GM18951 (cell line): ENCODE data around the gene ITCH.
"Not testable (repeated sequence)": the region's sequence is repeated elsewhere in the genome, so short reads cannot be mapped to it uniquely, and the experiment has no call there.

Source experiments
- POLR2A ChIP-seq: IDR thresholded peaks from 4 replicates; pipeline ENCODE4 v1.6.1; 2011; ENCODE audit warnings: mild to moderate bottlenecking; ENCODE audit not compliant: insufficient read length, insufficient read depth; ENCODE audit errors: extremely low read depth
- in situ Hi-C: fragments of 300-500 bp; cut with MboI; formaldehyde crosslinking; loops from one replicate; pipeline ENCODE4 v1.12.0; 2022; ENCODE audit warnings: low sequenced_read_pairs, mixed read lengths, inconsistent platforms; ENCODE audit not compliant: unreplicated experiment

ITCH gene

DNA sequence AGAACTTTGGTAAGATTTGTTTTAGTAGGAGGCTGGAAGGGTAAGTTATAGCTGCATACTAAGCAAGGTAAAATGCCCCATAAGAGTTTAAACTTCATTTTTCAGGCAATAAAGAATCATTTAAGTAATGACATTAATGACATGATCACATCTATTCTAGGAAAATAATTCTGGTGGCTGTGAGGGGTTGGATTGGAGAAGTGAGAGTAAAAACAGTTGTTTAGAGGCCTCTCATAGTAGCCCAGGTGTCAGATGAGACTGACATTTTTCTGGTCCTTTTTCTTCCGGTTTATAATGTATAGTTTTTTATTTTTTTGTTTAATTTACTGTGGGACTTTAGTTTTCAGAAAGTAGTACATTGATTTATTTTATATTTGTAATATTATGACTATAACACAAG lies 40.8 kb downstream of the ITCH start:
- in situ Hi-C loops = no loop called here
- TF ChIP-seq POLR2A = no peak

DNA sequence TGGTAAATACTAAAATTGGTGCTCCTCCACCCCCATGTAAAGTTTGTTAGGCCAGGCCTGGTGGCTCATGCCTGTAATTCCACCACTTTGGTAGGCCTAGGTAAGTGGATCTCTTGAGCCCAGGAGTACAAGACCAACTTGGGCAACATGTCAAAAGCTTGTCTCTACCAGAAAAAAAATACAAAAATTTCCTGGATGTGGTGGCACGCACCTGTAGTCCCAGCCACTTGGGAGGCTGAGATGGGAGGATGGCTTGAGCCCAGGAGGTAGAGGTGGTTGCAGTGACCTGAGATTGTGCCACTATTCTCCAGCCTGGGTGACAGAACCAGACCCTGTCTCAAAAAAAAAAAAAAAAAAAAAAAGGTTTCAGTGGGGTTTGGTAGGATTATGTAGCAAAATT lies 41.7 kb downstream of the ITCH start:
- in situ Hi-C loops = no loop called here
- no peak for TF ChIP-seq POLR2A

DNA sequence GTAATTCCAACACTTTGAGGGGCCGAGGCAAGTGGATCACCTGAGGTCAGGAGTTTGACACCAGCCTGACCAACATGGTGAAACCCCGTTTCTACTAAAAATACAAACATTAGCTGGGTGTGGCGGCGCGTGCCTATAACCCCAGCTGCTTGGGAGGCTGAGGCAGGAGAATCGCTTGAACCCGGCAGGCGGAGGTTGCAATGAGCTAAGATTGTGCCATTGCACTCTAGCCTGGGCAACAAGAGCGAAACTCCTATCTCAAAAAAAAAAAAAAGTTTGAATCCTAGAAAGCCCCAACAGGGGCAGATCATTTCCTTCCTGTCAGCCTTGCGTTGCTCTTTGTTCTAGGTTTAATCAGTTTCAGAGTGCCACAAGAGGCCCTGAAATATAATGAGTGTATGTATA lies 42.2 kb downstream of the ITCH start:
- in situ Hi-C loops = not testable (repeated sequence)

DNA sequence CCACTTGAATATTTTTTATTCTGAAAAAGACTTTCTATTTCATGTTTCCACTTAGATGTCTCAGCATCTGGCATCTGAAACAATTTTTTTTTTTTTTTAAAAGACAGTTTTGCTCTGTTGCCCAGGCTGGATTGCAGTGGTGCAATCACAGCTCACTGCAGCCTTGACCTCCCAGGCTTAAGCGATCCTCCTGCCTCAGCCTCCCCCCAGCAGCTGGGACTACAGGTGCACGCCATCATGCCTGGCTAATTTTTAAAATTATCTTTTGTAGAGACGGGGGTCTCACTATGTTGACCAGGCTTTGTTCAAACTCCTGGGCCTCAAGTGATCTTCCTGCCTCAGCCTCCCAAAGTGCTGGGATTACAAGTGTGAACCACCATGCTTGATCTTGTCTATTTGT lies 42.9 kb downstream of the ITCH start:
- in situ Hi-C loops = not testable (repeated sequence)

DNA sequence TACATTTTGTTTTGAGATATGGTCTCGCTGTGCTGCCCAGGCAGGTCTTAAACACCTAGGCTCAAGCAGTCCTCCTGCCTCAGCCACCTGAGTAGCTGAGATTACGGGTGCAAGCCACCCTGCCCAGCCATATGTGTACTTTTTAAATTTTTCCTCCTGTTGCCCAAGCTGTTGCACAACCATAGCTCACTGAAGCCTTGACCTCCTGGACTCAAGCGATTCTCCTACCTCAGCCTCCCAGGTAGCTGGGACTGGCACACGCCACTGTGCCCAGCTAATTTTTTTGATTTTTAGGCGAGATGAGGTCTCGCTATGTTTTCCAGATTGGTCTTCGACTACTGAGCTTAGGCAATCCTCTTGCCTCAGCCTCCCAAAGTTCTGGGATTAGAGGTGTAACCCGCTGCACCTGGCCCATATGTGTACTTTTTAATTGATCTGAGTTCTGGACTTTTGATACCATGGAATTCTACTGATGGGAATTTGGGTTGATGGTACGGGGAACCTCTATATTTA lies 44.9 kb downstream of the ITCH start:
- in situ Hi-C loops = no loop called here
- TF ChIP-seq POLR2A = no peak

DNA sequence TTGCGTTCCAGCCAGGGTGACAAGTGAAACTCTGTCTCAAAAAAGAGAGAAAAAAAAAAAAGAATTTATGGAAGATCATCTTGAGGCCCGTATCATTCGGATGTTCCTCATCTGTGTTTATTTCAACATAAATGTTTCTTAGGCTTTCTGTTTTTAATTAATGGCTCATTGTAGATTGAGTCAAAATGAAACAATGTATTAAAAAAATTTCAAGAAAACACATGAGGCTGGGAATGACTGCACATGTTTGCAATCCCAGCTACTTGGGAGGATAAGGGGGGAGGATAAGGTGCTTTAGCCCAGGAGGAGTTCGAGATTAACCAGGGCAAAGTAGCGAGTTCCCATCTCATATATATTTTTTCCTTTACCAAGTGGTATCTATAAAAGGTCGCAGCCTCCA lies 47.3 kb downstream of the ITCH start:
- in situ Hi-C loops = no loop called here
- TF ChIP-seq POLR2A = no peak

DNA sequence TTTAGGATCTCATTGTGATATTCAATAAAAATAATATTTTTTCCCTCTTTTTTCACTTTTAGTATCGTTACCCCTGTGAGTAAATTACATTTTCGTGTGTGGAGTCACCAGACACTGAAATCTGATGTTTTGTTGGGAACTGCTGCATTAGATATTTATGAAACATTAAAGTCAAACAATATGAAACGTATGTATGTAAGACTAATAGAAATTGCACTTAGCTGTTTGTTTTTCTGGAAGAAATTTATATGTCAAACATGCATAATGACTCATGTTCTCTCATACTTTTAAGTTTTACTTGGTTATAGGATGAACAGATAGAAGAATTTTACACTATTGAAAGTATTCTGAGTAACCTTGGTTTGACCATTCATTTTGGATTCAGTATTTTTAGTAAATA lies 49.4 kb downstream of the ITCH start:
- no peak for TF ChIP-seq POLR2A
- in situ Hi-C loops = no loop called here

DNA sequence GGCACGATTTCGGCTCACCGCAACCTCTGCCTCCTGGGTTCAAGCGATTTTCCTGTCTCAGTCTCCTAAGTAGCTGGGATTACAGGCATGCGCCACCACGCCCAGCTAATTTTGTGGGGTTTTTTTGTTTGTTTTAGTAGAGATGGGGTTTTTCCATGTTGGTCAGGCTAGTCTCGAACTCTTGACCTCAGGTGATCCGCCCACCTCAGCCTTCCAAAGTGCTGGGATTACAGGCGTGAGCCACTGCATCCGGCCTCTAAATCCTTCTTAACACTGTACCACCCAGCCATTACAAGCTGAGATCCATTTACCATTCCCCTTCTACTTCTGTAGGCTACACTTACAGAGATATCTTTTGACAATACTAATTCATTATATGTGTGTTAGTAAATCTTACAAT lies 51.5 kb downstream of the ITCH start:
- in situ Hi-C loops = not testable (repeated sequence)

DNA sequence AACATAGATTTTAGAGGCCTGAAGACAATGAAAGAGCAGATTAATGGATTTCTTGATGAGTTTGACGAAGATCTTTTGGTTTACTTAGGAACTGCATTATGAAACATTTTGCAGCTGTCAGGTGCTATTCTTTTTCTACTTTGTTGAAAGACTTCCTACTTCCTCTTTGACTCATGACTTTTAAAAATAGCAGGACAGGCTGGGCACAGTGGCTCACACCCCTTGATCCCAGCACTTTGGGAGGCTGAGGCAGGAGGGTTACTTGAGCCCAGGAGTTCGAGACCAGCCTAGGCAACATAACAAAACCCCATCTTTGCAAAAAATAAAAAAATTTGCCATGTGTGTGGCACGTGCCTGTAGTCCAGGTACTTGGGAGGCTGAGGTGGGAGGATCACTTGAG lies 52.0 kb downstream of the ITCH start:
- in situ Hi-C loops = no loop called here
- TF ChIP-seq POLR2A = no peak

DNA sequence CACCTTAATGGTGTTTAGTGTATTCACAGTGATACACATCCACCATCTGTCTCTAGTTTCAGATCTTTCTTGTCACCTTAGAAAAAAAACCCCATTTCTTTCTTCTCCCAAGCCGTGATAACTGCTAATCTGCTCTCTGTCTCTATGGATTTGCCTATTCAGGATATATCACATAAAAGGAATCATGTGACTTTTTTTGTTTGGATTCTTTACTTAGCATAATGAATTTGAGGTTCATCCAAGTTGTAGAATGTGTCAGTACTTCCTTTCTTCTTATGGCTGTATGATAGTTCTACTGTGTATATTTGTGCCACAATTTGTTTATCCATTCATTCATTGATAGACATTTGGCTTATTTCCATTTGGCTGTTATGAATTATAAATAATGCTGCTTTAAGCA lies 57.1 kb downstream of the ITCH start:
- TF ChIP-seq POLR2A = no peak
- in situ Hi-C loops = no loop called here

DNA sequence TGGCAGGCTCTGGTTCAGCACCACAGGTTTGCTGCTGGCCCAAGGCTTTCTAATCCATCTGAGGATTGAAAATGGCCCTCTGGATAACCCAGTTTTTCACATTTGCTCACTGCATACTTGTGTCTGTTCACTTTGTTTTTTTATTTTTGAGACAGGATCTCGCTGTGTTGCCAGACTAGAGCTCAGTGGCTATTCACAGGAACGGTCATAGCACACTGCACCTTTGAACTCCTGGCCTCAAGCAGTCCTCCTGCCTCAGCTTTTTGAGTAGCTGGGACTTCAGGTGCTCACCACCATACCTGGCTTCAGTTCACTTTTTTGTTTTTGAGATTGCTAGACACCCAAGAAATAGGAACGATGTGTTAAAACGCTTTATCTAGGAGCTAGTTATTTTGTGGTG lies 57.9 kb downstream of the ITCH start:
- in situ Hi-C loops = no loop called here
- no peak for TF ChIP-seq POLR2A

DNA sequence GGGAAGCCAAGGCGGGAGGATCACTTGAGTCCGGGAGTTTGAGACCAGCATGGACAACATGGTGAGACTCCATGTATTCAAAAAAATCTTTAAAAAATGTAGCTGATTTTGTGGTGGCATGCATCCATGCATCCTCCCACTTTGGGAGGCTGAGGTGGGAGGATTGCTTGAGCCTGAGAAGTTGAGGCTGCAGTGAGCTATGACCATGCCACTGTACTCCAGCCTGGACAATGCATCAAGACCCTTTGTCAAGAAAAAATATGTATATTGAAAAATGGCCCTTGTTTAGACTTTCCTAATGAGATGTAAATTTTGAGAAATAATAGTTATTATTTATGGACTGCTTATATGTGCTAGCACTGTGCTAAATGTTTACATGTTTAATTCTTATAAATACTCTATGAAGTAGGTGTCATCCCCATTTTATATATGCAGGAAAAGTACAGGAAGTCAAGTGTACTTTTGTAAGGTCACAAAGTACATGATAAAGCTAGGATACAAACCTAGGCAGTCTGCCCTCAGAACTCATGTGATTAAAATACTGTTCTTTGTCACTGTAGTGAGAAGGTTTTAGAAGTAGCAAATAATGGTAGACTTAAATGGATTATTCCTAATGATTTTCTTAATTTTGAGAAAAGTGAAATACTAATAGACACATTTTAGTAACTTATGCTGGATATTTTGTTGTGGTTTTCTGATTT lies 58.8 kb downstream of the ITCH start:
- no peak for TF ChIP-seq POLR2A
- in situ Hi-C loops = no loop called here

DNA sequence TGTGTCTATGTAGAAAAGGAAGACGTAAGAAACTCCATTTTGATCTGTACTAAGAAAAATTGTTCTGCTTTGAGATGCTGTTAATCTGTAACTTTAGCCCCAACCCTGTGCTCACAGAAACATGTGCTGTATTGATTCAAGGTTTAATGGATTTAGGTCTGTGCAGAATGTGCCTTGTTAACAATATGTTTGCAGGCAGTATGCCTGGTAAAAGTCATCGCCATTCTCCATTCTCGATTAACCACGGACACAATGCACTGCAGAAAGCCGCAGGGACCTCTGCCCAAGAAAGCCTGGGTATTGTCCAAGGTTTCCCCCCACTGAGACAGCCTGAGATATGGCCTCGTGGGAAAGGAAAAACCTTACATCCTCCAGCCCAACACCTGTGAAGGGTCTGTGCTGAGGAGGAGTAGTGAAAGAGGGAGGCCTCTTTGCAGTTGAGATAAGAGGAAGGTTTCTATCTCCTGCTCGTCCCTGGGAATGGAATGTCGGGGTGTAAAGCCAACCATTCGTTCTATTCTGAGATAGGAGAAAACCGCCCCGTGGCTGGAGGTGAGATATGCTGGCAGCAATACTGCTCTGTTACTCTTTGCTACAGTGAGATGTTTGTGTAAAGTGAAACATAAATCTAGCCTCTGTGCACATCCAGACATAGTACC lies 62.1 kb downstream of the ITCH start:
- in situ Hi-C loops = not testable (repeated sequence)

DNA sequence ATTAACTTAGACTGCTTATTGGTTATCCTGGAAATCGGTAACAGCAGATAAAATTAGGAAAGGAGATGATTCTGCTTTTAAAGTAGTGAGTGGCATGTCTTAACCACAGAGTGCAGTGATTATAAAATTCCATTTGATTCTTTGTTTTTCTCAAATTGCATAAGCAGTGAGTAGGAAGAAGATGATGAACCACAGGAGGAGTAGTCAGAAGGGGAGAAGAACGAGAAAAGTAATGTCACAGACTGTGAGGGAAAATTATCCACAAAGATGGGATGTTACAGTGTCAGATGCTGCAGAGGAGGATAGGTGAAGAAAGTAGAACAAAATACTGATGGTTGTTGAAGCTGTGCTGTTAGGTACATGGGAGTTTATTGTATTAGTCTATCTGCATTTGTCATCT lies 63.0 kb downstream of the ITCH start:
- TF ChIP-seq POLR2A = no peak
- in situ Hi-C loops = no loop called here

DNA sequence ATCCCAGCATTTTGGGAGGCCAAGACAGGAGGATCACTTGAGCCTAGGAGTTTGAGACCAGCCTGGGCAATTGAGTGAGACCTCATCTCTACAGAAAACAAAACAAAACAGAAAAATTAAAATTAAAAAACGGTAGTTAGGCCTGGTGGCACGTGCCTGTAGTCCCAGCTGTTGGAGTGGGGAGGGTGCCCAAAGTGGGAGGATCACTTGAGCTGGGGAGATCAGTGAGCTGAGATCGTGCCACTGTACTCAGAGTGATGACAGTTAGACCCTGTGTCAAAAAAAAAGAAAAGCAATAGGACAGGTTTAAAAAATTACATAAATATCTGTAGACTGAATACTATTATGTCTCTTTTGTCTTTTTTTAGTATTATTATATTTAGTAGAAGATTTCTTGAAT lies 64.3 kb downstream of the ITCH start:
- in situ Hi-C loops = no loop called here
- no peak for TF ChIP-seq POLR2A
